K562 (cell line): ENCODE measurements around the gene FCHO2. TPM values are rescaled to one million over a fixed set of nuclear protein-coding genes. Genes with fewer than 3 reads are reported as not detected.

Source experiments
- ARNT ChIP-seq, 2 experiments: fragments of 450-650 bp; IDR thresholded peaks; 2 replicates each; pipeline ENCODE4 v1.6.1; 2016; ENCODE audit warnings: mild to moderate bottlenecking in 1 of 2
- BACH1 ChIP-seq: fragments of 200-800 bp; sonication (Bioruptor generic); IDR thresholded peaks from 2 replicates; pipeline ENCODE4 v1.6.1; 2016; ENCODE audit warnings: missing genetic modification characterization, missing compliant biosample characterization
- CREB3 ChIP-seq: fragments of 450-650 bp; conservative IDR thresholded peaks from 2 replicates; pipeline ENCODE4 v1.6.1; 2016; ENCODE audit warnings: missing genetic modification characterization, low read depth, mild to moderate bottlenecking, missing compliant biosample characterization, moderate library complexity
- CREM ChIP-seq: IDR thresholded peaks from 2 replicates; pipeline ENCODE4 v1.6.1; 2014; ENCODE audit warnings: antibody characterized with exemption, low read depth
- CXXC5 ChIP-seq: fragments of 250-450 bp; sonication (Bioruptor Pico); IDR thresholded peaks from 2 replicates; pipeline ENCODE4 v1.8.0; 2022; ENCODE audit warnings: inconsistent platforms, mild to moderate bottlenecking, moderate library complexity
- DEAF1 ChIP-seq: fragments of 450-650 bp; formaldehyde crosslinking; IDR thresholded peaks from 2 replicates; pipeline ENCODE4 v1.4.0; 2020; ENCODE audit warnings: mild to moderate bottlenecking, moderate library complexity
- ELF1 ChIP-seq: fragments of 200-800 bp; sonication (Bioruptor generic); IDR thresholded peaks from 2 replicates; pipeline ENCODE4 v1.6.1; 2016; ENCODE audit warnings: missing genetic modification characterization, missing compliant biosample characterization
- ETS2 ChIP-seq: IDR thresholded peaks from 2 replicates; pipeline ENCODE4 v1.6.1; 2016; ENCODE audit warnings: borderline replicate concordance, missing genetic modification characterization, mild to moderate bottlenecking, moderate library complexity, missing compliant biosample characterization; ENCODE audit not compliant: poor library complexity, severe bottlenecking
- KAT8 ChIP-seq: fragments of 450-650 bp; IDR thresholded peaks from 2 replicates; pipeline ENCODE4 v1.6.1; 2016; ENCODE audit warnings: low read depth, mild to moderate bottlenecking
- POLR2H ChIP-seq: IDR thresholded peaks from 2 replicates; pipeline ENCODE4 v1.6.1; 2016; ENCODE audit warnings: missing genetic modification characterization, low read depth, mild to moderate bottlenecking, control low read depth, missing compliant biosample characterization, moderate library complexity
- RFX7 ChIP-seq: fragments of 250-450 bp; sonication (Bioruptor Pico); IDR thresholded peaks from 2 replicates; pipeline ENCODE4 v1.5.1; 2021; ENCODE audit warnings: mild to moderate bottlenecking
- polyA plus RNA-seq, 8 experiments: library from polyadenylated mRNA; depleted of rRNA in 4 of 8; stranded (reverse) in 5 of 8; unstranded in 3 of 8; fragments of >200 nt; fragmentation: Nextera tagmentation in 2 of 8; fragmentation: Illumina TruSeq in 1 of 8; extraction: Ambion mirVana in 2 of 8; extraction: Trizol in 1 of 8; gene quantifications; 2 replicates each; pipeline versions ENCODE4 v1.2.1 to v1.2.3, GENCODE V29; 2011 to 2014; ENCODE audit warnings: inconsistent platforms in 1 of 8, missing spikeins in 1 of 8
- total RNA-seq, 7 experiments: library from RNA; depleted of rRNA in 6 of 7; stranded (reverse); fragments of >200 nt in 6 of 7; fragmentation: Illumina TruSeq in 2 of 7; extraction: Trizol in 2 of 7; gene quantifications; 2 replicates each; pipeline versions ENCODE4 v1.2.1 to v1.2.3, GENCODE V29; 2011 to 2021; ENCODE audit warnings: low replicate concordance in 1 of 7
- TF ChIP-seq, protein P1 (sequence below), 2 experiments: fragments of 450-650 bp; IDR thresholded peaks; 2 replicates each; pipeline ENCODE4 v1.6.1; 2016; ENCODE audit warnings: mild to moderate bottlenecking in 2 of 2, borderline replicate concordance in 1 of 2, low read depth in 1 of 2, moderate library complexity in 1 of 2
- TF ChIP-seq, protein P2 (sequence below): fragments of 250-450 bp; sonication (Bioruptor Pico); IDR thresholded peaks from 2 replicates; pipeline ENCODE4 v1.5.0; 2021

FCHO2 gene
- total and polyA plus RNA-seq, 9 of the 15 experiments (the other 6 are each of a cell fraction or from before 2014, with no cell fraction given) = 4.4 to 13.4 (median 8.3) TPM

GRCh38 chr5:72955143-72955767 is 586 bp upstream of the FCHO2 start (continued):
- TF ChIP-seq KAT8 = no peak
- no peak for TF ChIP-seq RFX7 (CRISPR knock-in tag)
- TF ChIP-seq BACH1 = no peak
- TF ChIP-seq CXXC5 (CRISPR knock-in tag) = peak; percentile 7
- TF ChIP-seq CREM = 0 out of 2 replicates have a peak, but pooled peaks have one; percentile 23
- TF ChIP-seq ARNT (IDR thresholded peaks at IDR 0.05) = no peak
- TF ChIP-seq, protein P1, sequence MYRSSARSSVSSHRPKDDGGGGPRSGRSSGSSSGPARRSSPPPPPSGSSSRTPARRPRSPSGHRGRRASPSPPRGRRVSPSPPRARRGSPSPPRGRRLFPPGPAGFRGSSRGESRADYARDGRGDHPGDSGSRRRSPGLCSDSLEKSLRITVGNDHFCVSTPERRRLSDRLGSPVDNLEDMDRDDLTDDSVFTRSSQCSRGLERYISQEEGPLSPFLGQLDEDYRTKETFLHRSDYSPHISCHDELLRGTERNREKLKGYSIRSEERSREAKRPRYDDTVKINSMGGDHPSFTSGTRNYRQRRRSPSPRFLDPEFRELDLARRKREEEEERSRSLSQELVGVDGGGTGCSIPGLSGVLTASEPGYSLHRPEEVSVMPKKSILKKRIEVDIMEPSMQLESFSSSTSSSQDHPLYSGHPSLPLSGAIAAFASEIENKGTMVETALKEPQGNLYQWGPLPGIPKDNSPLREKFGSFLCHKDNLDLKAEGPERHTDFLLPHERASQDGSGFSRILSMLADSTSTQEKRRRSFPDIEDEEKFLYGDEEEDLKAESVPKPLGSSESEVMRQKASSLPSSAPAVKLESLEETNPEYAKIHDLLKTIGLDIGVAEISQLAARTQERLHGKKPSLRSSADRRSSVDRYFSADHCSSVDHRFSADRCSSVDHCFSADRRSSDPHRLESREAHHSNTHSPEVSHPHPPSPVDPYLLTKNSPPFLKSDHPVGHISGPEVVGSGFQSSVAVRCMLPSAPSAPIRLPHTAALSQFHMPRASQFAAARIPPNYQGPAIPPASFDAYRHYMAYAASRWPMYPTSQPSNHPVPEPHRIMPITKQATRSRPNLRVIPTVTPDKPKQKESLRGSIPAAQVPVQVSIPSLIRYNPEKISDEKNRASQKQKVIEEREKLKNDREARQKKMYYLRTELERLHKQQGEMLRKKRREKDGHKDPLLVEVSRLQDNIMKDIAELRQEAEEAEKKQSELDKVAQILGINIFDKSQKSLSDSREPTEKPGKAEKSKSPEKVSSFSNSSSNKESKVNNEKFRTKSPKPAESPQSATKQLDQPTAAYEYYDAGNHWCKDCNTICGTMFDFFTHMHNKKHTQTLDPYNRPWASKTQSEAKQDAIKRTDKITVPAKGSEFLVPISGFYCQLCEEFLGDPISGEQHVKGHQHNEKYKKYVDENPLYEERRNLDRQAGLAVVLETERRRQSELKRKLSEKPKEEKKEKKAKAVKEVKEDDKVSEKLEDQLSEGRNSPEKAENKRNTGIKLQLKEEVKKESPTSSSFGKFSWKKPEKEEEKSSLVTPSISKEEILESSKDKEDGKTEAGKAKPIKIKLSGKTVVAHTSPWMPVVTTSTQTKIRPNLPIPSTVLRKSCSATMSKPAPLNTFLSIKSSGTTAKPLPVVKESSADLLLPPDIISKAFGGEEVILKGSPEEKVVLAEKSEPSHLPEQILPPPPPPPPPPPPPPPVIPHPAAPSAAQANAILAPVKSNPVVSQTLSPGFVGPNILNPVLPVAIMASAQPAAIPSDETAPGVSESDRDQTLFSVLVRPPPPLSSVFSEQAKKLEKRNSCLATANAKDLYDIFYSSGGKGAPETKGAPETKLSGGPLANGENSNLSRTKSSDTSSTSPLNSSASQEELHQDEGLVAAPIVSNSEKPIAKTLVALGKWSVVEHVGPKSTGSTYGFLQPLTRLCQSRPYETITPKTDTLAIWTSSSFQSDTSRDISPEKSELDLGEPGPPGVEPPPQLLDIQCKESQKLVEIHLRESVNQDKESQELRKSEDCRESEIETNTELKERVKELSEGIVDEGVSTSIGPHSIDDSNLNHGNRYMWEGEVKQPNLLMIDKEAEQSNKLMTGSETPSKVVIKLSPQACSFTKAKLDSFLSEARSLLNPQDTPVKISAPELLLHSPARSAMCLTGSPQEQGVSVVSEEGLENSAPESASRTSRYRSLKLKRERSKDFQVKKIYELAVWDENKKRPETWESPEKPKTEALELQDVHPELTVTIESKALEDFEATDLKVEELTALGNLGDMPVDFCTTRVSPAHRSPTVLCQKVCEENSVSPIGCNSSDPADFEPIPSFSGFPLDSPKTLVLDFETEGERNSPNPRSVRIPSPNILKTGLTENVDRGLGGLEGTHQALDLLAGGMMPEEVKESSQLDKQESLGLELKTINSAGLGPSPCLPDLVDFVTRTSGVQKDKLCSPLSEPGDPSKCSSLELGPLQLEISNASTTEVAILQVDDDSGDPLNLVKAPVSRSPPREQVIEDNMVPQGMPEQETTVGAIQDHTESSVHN (IDR thresholded peaks at IDR 0.05; ENCODE audit: borderline replicate concordance in 1 of 2, low read depth in 1 of 2) = no peak
- no peak for TF ChIP-seq CREB3 (tag)
- no peak for TF ChIP-seq POLR2H
- TF ChIP-seq, protein P2, sequence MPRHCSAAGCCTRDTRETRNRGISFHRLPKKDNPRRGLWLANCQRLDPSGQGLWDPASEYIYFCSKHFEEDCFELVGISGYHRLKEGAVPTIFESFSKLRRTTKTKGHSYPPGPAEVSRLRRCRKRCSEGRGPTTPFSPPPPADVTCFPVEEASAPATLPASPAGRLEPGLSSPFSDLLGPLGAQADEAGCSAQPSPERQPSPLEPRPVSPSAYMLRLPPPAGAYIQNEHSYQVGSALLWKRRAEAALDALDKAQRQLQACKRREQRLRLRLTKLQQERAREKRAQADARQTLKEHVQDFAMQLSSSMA = no peak
- TF ChIP-seq ETS2 (tag) = no peak
- TF ChIP-seq ELF1 (tag) = no peak
- no peak for TF ChIP-seq DEAF1 (CRISPR knock-in tag)
